AG08396 (cell line): ENCODE data around the gene TRMT11.
"Not testable (repeated sequence)": the region's sequence is repeated elsewhere in the genome, so short reads cannot be mapped to it uniquely, and the experiment has no call there.

Experiments
- DNase-seq: peaks from one replicate; pipeline ENCODE4 v3.0.0; 2012; ENCODE audit warnings: low spot score, mixed read lengths

The TRMT11 gene

DNA sequence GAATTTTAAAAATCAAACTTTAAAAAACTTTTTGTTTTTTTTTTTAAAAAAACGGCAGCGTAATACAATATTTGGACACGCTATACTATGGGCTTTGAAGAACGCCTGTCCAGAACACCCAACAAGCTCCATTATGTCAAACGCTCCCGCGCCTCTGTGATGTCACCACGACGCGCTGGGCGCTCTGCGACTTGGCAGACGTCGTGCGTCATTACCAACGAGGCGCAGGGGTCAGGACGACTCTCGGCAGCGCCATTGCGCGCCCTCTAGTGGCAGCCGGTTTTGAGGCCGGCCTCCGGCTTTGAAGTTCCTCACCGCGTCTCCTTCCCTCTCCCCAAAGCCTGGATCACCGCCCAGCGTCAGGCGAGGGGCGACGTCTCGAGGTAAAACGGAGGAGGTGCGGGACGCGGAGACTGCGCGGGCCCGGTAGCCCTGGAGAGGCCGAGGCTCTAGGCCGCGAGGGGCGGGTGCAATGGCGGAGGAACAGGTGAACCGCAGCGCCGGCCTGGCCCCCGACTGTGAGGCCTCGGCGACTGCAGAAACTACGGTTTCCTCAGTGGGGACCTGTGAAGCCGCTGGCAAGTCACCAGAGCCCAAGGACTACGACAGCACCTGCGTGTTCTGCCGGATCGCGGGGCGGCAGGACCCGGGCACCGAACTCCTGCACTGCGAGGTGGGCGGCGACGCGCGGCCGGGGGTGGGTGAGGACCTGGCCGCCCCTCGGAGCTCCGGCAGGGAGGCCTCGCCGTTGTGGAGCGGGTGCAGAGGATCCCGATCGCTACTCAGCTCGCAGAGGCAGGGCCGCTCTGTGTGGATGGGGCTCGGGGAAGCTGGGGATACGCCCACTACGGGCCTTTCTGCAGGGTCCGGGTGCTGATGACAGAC is 29.6 kb upstream of the TRMT11 start, which contains the start of gene HINT3:
TSS of gene HINT3 (plus strand) at position 265 of the 885 bp plus-strand sequence. CDS start at position 473, 208 bp downstream.
- peak; percentile 95 for DNase-seq

DNA sequence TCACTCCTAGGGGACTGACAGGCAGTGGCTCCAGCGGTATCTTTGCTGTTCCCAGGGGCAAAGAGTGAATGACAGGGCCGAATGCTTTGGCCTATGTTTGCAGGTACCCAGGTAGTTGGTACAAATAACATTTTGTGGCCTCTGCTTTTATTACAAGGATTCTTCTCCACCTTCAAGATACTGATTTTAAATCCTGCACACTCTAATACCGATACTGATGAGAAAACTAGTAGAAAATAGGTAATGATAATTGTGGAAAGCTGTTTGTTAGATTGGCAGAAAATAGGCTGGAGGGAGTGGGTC is 29.0 kb upstream of the TRMT11 start:
- DNase-seq = no peak

GRCh38 chr6:125957845-125958244 is 28.5 kb upstream of the TRMT11 start:
- DNase-seq = peak; percentile 35

GRCh38 chr6:125959041-125959440 is 27.3 kb upstream of the TRMT11 start:
- no peak for DNase-seq

DNA sequence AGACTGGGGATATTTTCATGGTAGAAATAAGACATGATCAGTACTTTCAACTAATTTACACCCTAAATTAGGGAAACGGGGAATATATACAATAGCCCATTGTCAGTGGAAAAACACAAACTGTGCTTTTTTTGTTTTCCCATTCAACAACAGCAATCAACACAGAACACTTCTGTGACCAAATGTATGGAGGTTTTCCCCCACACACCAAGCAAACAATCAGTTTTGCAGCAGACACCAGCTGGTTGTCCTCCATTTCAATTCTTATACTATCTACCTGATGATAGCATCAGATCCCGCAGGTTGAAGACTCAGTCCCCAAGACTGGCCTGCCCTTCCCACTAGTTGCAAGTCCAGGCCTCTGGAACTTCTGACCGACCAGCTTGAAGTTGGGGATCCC is 25.2 kb upstream of the TRMT11 start:
- no peak for DNase-seq

- DNase-seq = no peak
These were observed 23.3 kb upstream of the TRMT11 start for GRCh38 chr6:125962900-125963497.

GRCh38 chr6:125963817-125964216 is 22.5 kb upstream of the TRMT11 start:
- no peak for DNase-seq

- DNase-seq = no peak
These were observed 19.8 kb upstream of the TRMT11 start for GRCh38 chr6:125966569-125966968.

- no peak for DNase-seq
These were observed 17.8 kb upstream of the TRMT11 start for GRCh38 chr6:125968493-125968892.

DNA sequence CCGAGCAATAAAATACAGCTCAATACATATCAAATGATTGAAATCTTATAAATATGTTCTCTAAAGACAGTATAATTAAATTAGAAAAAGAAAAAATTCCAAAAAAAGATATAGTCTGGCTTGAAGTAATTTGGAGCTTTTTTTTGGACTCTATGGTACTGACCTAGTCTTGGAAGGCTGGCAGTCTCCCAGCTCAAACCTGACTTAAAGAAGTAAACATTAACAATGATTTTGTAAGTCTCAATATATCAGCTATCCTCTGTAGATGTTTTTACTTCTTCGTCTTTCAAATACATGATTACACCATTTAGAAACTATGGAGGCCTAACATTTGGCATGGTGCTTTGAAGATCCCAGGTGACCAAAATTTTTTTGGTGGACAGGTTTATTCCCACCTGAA is 15.6 kb upstream of the TRMT11 start:
- DNase-seq = no peak

DNA sequence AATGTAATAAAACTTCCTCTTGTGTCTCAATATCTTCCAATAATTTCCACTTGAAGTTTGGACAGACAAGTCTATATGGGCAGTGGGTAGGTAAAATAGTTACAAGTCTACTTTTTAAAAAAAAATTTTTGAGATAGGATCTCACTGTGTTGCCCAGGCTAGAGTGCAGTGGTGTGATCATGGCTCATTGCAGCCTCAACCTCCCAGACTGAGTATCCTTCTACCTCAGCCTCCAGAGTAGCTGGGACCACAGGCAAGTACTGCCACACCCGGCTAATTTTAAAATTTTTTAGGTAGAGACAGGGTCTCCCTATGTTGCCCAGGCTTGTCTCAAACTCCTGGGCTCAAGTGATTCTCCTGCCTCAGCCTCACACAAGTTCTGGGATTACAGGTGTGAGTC is 13.9 kb upstream of the TRMT11 start:
- DNase-seq = not testable (repeated sequence)

DNA sequence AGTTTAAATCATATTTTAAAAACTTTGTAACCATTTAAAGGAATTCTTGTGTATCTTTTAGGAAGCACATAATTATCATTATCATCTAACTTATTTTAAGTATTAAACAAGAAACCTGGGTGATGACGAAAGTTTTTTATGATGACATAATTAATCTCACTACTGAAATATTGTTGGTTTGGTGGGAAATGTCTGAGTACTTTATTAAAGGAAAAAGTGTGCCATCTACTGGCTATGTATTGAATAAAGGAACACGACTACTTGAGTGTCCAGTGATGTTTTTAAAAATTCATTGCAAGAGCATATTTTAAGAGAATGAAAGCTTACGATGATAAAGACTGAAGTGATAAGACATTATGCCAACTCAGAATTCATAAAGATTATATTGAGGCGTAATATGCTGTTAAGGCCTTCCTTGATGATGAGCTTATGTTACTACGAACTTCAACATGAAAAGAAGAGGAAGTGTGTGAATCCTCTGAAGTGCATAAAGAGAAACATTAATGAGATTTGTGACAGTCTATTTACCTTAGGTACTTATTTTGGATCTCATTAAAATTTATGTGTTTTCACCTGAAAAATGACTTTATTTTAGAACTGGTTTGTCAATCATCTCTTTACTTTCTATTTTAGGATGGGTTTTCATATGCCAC is 12.0 kb upstream of the TRMT11 start:
- DNase-seq = peak; percentile 24

- no peak for DNase-seq
These were observed 7.2 kb upstream of the TRMT11 start for GRCh38 chr6:125979101-125979500.

DNA sequence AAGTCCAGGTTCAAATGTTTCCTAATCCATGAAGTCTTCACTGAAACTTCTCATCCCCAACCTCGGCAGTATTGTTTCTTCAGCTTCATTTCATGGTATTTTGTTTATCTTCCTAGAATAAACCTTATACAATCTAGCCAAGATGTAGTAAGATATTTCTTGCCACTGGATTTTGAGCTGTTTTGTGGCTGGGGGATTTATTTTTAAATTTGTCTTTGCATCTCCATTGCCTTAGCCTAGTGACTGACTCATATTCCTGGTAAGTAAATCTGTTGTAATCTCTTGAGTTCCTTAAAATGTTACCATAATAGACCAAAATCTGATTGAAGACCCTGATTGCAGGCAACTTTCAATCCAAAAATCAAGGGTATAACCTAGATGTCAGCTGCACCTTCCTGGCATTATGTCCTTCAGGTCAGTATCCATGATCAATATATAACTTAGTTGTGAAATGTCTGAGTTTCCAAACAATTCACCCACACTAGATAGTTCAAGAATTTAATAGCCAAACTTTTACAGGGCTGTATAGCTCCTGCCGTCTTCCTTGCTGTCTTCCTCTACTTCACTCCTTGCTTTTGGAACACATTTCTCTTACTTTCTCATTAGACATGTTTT is 4.7 kb upstream of the TRMT11 start:
- no peak for DNase-seq

DNA sequence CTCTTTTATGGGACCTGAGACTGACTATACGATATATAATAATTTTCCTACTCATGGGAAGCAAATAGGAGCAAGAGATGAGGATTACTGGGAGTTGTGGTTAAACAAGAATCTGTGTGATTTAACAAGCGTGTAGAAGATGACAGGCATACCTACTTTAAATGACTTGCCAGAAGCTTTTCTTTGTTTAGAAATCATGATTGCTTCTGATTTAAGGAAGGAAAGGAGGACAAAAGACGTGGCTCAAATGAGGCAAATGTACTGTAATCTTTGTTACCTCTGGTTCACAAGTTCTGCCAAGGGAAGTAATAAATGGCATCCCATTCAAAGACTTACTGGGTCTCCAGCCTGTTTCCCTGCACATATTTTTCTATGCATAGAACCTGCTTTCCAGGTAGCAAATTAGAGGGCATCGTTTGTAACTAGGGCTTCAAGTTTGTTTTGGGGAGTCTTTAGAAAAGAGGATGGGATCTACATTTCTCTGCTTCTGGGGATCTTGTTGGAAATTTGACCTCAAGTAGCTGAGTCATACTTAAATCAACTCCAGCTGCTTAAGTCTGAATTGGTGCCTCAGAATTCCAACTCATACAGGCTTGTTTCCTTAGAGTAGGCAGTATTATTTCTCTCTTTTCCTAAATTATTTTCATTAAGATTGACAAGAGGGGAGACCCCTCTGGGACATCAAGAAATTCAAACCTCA is 2.9 kb upstream of the TRMT11 start:
- DNase-seq = peak; percentile 45

- peak; percentile 36 for DNase-seq
These were observed 2.0 kb upstream of the TRMT11 start for GRCh38 chr6:125984311-125984710.

- no peak for DNase-seq
These were observed 818 bp upstream of the TRMT11 start for GRCh38 chr6:125985522-125985921.

DNA sequence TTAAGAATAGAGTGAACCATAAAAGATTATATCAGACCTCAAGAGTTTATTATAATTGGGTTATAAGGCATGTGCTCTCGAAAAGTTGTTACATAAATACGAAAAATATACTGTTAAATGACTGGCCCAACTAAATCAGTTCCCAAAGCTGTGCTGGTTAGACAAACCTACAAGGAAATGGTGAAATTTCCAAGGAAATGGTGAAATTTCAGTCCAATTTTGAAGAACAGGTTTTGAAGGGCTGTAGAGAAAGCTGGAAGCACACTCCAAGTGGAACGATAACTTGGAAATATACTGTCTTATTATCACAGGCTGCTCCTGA is 400 bp upstream of the TRMT11 start:
- no peak for DNase-seq

GRCh38 chr6:125987026-125987617 is 782 bp downstream of the TRMT11 start:
- DNase-seq = no peak

- no peak for DNase-seq
These were observed 1.9 kb downstream of the TRMT11 start for GRCh38 chr6:125988280-125988679.

DNA sequence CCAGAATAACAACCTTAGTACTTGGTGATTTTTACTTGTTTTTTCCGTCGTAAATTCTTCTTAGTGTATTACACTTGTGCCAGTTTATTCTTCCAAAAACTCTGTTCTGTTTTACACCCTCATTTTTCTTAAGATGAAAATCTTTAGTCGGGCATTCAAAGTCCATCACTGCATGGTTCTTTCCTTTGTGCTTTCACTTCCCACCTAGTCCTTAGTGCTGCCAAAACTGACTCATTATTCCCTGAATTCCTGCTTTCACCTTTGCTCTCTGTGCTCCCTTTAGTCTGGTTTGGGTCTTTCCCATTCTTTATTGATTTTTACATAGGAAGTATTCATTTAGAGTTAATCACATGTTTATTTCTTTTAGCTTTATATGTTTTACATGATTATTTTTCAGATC is 3.3 kb downstream of the TRMT11 start:
- DNase-seq = no peak

DNA sequence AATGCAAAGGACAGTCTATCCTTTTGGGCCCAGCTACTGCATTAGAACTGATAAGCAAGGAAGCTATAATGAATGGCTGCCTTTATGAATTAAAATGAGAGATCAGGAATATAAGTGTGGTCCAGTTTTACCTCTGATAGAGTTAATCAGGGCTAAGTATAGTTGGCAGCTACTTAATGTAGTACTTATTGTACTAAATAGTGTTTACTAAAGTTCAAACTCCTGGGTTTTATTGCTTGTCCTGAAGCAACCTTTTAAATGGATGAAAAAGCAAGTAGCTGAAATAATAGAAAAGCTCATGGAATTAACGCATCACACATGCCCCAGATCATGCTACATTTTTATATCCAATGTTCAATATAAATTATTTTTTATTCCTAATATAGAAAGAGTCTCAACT is 5.3 kb downstream of the TRMT11 start:
- DNase-seq = no peak
